ENCODE data around the gene FGF23.
"Not testable (repeated sequence)": the region's sequence is repeated elsewhere in the genome, so short reads cannot be mapped to it uniquely, and the experiment has no call there.

The FGF23 gene

DNA sequence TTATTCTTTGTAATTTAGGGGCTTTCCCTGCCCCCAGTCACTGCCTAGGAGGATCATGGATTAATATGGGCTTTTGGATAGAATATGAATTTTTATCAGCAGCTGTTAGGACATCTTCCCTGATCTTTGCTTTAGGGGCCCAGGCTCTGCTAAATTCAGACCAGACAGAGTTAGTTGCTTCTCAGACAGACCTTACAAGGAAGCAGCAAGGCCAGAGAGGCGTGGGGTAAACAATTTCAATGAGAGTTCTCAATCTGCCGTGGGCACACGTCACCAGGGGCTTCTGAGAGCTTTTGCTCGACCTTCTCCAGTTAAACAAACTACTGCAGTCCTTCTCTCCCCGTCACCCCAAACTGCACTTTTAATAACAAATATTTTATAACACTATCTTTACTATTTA lies 38.4 kb upstream of the FGF23 start:
- FAIRE-seq = no peak
- TF ChIP-seq, protein P1, sequence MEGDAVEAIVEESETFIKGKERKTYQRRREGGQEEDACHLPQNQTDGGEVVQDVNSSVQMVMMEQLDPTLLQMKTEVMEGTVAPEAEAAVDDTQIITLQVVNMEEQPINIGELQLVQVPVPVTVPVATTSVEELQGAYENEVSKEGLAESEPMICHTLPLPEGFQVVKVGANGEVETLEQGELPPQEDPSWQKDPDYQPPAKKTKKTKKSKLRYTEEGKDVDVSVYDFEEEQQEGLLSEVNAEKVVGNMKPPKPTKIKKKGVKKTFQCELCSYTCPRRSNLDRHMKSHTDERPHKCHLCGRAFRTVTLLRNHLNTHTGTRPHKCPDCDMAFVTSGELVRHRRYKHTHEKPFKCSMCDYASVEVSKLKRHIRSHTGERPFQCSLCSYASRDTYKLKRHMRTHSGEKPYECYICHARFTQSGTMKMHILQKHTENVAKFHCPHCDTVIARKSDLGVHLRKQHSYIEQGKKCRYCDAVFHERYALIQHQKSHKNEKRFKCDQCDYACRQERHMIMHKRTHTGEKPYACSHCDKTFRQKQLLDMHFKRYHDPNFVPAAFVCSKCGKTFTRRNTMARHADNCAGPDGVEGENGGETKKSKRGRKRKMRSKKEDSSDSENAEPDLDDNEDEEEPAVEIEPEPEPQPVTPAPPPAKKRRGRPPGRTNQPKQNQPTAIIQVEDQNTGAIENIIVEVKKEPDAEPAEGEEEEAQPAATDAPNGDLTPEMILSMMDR (IDR thresholded peaks at IDR 0.05; ENCODE audit: insufficient read depth, missing control alignments) = no peak
- DNase-seq (ENCODE audit: insufficient read length, low spot score) = no peak

DNA sequence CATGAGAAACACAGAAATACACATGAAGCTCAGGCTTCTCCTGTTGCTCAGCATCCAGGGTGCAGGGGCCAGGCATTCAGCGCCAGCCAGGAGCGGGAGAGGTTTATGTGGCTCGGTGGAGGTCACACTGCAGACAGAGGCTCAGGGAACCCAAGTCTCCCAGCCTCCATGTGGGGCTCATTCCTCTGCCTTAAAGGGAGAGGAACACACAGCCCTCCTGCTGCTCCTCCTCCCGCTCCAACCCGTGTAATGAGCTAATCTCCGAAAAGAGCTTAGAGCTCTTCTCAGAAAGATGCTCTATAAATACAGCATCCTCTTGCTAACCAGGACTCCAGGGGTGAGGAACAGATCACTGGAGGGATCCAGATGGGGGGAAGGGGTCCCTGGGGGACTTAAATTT lies 37.9 kb upstream of the FGF23 start:
- TF ChIP-seq, protein P1 (IDR thresholded peaks at IDR 0.05; ENCODE audit: insufficient read depth, missing control alignments) = no peak
- FAIRE-seq (peak; percentile 16), DNase-seq (ENCODE audit: insufficient read length, low spot score) (no peak)

DNA sequence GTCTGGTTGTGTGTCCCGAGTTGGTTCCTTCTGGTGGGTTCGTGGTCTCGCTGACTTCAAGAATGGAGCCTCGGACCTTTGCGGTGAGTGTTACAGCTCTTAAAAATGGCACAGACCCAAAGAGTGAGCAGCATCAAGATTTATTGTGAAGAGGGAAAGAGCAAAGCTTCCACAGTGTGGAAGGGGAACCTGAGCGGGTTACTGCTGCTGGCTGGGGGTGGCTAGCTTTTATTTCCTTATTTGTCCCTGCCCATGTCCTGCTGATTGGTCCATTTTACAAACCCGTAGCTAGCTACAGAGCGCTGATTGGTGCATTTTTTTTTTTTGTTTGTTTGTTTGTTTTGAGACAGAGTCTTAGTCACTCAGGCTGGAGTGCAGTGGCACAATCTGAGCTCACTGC lies 36.8 kb upstream of the FGF23 start:
- TF ChIP-seq, protein P1 (IDR thresholded peaks at IDR 0.05; ENCODE audit: insufficient read depth, missing control alignments) = no peak
- DNase-seq (ENCODE audit: insufficient read length, low spot score) (no peak), FAIRE-seq (no peak)

DNA sequence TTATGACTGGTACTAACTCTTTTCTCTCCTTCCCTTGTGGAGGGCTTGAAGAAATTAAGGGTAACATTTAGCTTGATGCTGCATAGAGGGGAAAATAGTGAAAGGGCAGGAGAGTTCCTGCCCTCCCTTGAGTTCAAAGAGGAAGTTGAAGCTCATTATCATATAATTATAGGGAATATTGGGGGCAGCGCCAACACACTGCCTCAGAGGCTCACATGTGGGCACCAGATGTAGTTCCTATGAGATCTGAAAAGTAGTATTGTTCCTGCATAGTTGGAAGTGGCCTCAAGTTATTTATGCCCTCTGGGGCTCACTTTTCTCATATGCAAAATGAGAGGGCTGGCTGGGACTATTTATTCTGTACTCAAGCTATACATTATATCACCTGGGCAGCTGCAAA lies 33.0 kb upstream of the FGF23 start:
- DNase-seq (ENCODE audit: insufficient read length, low spot score) = no peak
- no peak for FAIRE-seq
- TF ChIP-seq, protein P1 (IDR thresholded peaks at IDR 0.05; ENCODE audit: insufficient read depth, missing control alignments) = no peak

DNA sequence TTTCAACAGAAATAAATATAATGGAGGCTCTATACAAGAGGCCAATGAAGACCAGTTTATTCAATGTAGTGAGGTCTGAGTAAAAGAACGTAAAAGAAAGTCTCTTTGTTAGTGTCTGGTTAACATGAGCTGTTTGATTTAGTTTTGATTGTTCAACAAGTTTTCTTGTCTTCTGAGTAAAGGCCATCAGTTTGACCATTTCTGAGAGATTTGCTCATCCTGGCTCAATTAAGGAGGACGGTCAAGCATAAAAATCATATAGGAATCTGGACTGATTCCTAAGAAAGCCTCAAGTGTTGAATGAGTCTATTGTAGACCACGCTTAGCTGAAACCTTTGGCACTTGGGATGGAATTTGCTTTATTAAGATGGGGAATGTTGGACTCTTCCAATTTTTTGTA lies 32.5 kb upstream of the FGF23 start:
- FAIRE-seq (no peak), DNase-seq (ENCODE audit: insufficient read length, low spot score) (no peak)
- TF ChIP-seq, protein P1 (IDR thresholded peaks at IDR 0.05; ENCODE audit: insufficient read depth, missing control alignments) = no peak

DNA sequence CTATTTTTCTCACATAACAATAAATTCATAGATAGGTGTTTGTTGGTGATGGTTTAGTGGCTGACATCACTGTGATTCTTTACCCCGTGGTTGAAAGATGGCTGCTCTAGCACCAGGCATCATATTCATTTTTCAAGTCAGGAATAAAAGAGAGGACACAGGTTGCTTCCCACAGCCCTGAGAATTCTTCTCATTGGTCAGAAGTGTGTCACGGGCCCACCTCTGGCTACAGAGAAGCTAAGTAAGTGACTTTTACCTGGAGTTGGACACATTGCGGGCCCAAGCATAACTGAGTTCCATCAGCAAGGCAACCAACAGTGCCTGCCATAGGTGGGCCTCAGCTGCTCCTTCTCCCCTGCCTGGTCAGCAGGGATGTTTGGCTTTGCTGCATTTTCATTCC lies 27.6 kb upstream of the FGF23 start:
- TF ChIP-seq, protein P1 (IDR thresholded peaks at IDR 0.05; ENCODE audit: insufficient read depth, missing control alignments) = no peak
- FAIRE-seq = no peak
- no peak for DNase-seq (ENCODE audit: insufficient read length, low spot score)

DNA sequence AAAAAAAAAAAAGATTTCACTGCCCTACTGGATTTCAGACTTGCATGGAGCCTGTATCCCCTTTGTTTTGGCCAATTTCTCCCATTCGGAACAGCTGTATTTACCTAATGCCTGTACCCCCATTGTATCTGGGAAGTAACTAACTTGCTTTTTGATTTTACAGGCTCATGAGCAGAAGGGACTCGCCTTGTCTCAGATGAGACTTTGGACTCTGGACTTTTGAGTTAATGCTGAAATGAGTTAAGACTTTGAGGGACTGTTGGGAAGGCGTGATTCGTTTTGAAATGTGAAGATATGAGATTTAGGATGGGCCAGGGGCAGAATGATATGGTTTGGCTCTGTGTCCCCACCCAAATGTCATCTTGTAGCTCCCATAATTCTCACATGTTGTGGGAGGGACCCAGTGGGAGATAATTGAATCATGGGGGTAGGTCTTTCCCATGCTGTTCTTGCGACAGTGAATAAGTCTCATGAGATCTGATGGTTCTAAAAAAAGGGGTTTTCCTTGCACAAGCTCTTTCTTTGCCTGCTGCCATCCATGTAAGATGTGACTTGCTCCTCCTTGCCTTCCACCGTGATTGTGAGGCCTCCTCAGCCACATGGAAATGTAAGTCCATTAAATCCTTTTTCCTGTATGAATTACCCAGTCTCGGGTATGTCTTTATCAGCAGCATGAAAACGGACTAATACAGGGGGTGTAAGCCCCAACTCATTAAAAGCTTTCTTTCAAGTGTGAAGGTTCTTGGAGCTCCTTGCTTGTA lies 25.5 kb upstream of the FGF23 start:
- DNase-seq (ENCODE audit: insufficient read length, low spot score); FAIRE-seq: not testable (repeated sequence)
